ENCODE results near the gene CYTH4.

GRCh38 chr22:37242395-37242918, 39.9 kb upstream of the CYTH4 start:
- TF ChIP-seq ZNF416 (CRISPR knock-in tag; IDR thresholded peaks at IDR 0.05) (no peak), TEAD4 (CRISPR knock-in tag; IDR thresholded peaks at IDR 0.05) (no peak), AR (CRISPR knock-in tag; IDR thresholded peaks at IDR 0.05) (no peak)
